ENCODE results near the gene GHRL. TPM values are rescaled to one million over a fixed set of nuclear protein-coding genes. Genes with fewer than 3 reads are reported as not detected.

Gene GHRL
- total and polyA plus RNA-seq, 2 of the 4 experiments (the other 2 are of a cell fraction): 0.27 TPM; not detected in 1

GRCh38 chr3:10269443-10269842, 23.3 kb downstream of the GHRL start:
- Histone ChIP-seq H3K36me3 (ENCODE audit: control insufficient read depth, insufficient read depth, low read length) (peaks cover 19% of the 10 kb centered on the region), H2BK120ac (ENCODE audit: low read depth, low read length) (no peak overlapping the region), H4K91ac (ENCODE audit: insufficient read depth, low read depth, low read length) (no peak overlapping the region), H3K4me2 (ENCODE audit: low read depth, low read length) (no peak overlapping the region), H3K56ac (ENCODE audit: extremely low read depth, insufficient read depth, low read length) (no peak overlapping the region), H3K4me3 (ENCODE audit: insufficient read depth, low read depth, low read length) (no peak overlapping the region), H2BK15ac (ENCODE audit: low read depth, low read length) (no peak overlapping the region), H2AFZ (replicated peaks; ENCODE audit: low read length, poor library complexity) (no peak overlapping the region), H3K79me1 (ENCODE audit: low read depth in 1 of 2, low read length in 2 of 2) (peaks cover 27 to 65% of the 10 kb centered on the region in 2 experiments), H2BK5ac (ENCODE audit: low read depth, low read length, poor library complexity, severe bottlenecking) (no peak overlapping the region), H3K27ac (ENCODE audit: insufficient read depth, low read length) (no peak overlapping the region), H2BK20ac (ENCODE audit: low read depth, low read length) (no peak overlapping the region), H3K23ac (ENCODE audit: low read depth, low read length) (no peak overlapping the region), H2AK9ac (replicated peaks; ENCODE audit: low read depth, low read length, poor library complexity) (no peak overlapping the region), H3K4me1 (ENCODE audit: control insufficient read depth, insufficient read depth, low read length) (peaks cover 4% of the 10 kb centered on the region; the same call in 1 of the 2 replicates), H3K9ac (ENCODE audit: low read depth, low read length) (no peak overlapping the region), H4K5ac (ENCODE audit: low read depth, low read length) (no peak overlapping the region), H3K4ac (ENCODE audit: low read depth, low read length) (no peak overlapping the region), H3K9me3 (ENCODE audit: control insufficient read depth, insufficient read depth, low read length) (no peaks in the 10 kb centered on the region), H4K8ac (ENCODE audit: low read depth in 2 of 2, low read length in 2 of 2) (no peak overlapping the region), H3K14ac (replicated peaks; ENCODE audit: low read depth, low read length) (no peak overlapping the region), H3K9me1 (ENCODE audit: insufficient read depth, low read length) (peaks cover 3% of the 10 kb centered on the region; the same call in 1 of the 2 replicates), H3K18ac (ENCODE audit: low read depth, low read length) (no peak overlapping the region), H4K20me1 (ENCODE audit: insufficient read depth, low read length) (peaks cover 21% of the 10 kb centered on the region), H2AK5ac (ENCODE audit: low read depth, low read length) (no peak overlapping the region), H3K27me3 (ENCODE audit: control insufficient read depth, insufficient read depth, low read length) (no peaks in the 10 kb centered on the region)
- ChIA-PET POLR2A (ENCODE audit: unreplicated experiment) (no interaction called here), CTCF (no interaction called here)
- TF ChIP-seq RCOR1 (IDR thresholded peaks at IDR 0.05; ENCODE audit: insufficient replicate concordance, low read length): no peak
- TF ChIP-seq NFE2L2 (IDR thresholded peaks at IDR 0.05; ENCODE audit: low read depth, low read length): no peak
- TF ChIP-seq USF2 (IDR thresholded peaks at IDR 0.05; ENCODE audit: low read depth, low read length): no peak
- TF ChIP-seq MAZ (IDR thresholded peaks at IDR 0.05; ENCODE audit: borderline replicate concordance, low read depth, low read length): no peak
- TF ChIP-seq POLR2A (IDR thresholded peaks at IDR 0.05; ENCODE audit: low read depth, low read length): no peak
- TF ChIP-seq, protein P1, sequence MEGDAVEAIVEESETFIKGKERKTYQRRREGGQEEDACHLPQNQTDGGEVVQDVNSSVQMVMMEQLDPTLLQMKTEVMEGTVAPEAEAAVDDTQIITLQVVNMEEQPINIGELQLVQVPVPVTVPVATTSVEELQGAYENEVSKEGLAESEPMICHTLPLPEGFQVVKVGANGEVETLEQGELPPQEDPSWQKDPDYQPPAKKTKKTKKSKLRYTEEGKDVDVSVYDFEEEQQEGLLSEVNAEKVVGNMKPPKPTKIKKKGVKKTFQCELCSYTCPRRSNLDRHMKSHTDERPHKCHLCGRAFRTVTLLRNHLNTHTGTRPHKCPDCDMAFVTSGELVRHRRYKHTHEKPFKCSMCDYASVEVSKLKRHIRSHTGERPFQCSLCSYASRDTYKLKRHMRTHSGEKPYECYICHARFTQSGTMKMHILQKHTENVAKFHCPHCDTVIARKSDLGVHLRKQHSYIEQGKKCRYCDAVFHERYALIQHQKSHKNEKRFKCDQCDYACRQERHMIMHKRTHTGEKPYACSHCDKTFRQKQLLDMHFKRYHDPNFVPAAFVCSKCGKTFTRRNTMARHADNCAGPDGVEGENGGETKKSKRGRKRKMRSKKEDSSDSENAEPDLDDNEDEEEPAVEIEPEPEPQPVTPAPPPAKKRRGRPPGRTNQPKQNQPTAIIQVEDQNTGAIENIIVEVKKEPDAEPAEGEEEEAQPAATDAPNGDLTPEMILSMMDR (conservative IDR thresholded peaks at IDR 0.05; ENCODE audit: low read depth, low read length): no peak
- no peak for TF ChIP-seq MAFK (IDR thresholded peaks at IDR 0.05; ENCODE audit: low read depth, low read length)
- no peak for TF ChIP-seq RAD21 (IDR thresholded peaks at IDR 0.05; ENCODE audit: low read length)
- no peak for TF ChIP-seq CHD1 (IDR thresholded peaks at IDR 0.05; ENCODE audit: low read depth, low read length)
- TF ChIP-seq FOS (IDR thresholded peaks at IDR 0.05; ENCODE audit: low read depth, low read length): no peak
- TF ChIP-seq CEBPB (IDR thresholded peaks at IDR 0.05; ENCODE audit: low read depth, low read length): no peak
- TF ChIP-seq BHLHE40 (IDR thresholded peaks at IDR 0.05; ENCODE audit: low read depth, low read length): no peak
- no peak for TF ChIP-seq MXI1 (IDR thresholded peaks at IDR 0.05; ENCODE audit: borderline replicate concordance, low read depth, low read length)
- no peak for TF ChIP-seq RFX5 (IDR thresholded peaks at IDR 0.05; ENCODE audit: low read depth, low read length)
- no peak for TF ChIP-seq SMC3 (IDR thresholded peaks at IDR 0.05; ENCODE audit: low read depth, low read length)
- TF ChIP-seq ELK1 (IDR thresholded peaks at IDR 0.05; ENCODE audit: borderline replicate concordance, low read depth, low read length): no peak
- ATAC-seq (ENCODE audit: low read depth) (no peak), DNase-seq (no peak)
- in situ Hi-C loops (cut with MboI; ENCODE audit: low sequenced_read_pairs) (no loop called here), intact Hi-C loops (cut with micrococcal nuclease) (no loop called here), dilution Hi-C loops (cut with HindIII; ENCODE audit: low sequenced_read_pairs, unreplicated experiment) (no loop called here)
- 100% methylated on average over 2 of the region's 5 CpGs; no CpG with 5 or more reads in 1 of the 2 experiments for WGBS, 2 experiments (ENCODE audit: extremely low coverage in 2 of 2, insufficient read length in 1 of 2)
- no TSS peak for BruUV-seq (replicated peaks)

Measured in IMR-90 (cell line).